Mesodermal cell (in vitro differentiated cells): ENCODE measurements around the gene FCRL6.

Experiments used
- H3K27ac ChIP-seq: 2 replicates; pipeline ENCODE4 v1.7.0; 2013; ENCODE audit warnings: mild to moderate bottlenecking, low read depth, low read length, moderate library complexity; ENCODE audit not compliant: severe bottlenecking
- H3K36me3 ChIP-seq: 2 replicates; pipeline ENCODE4 v1.7.1; 2013; ENCODE audit warnings: mild to moderate bottlenecking, low read length, moderate library complexity; ENCODE audit not compliant: control insufficient read depth, insufficient read depth
- H3K4me1 ChIP-seq: one replicate; pipeline ENCODE4 v1.7.1; 2013; ENCODE audit warnings: mild to moderate bottlenecking, low read length; ENCODE audit not compliant: insufficient read depth, control insufficient read depth, poor library complexity, severe bottlenecking
- H3K4me3 ChIP-seq: 2 replicates; pipeline ENCODE4 v1.7.0; 2013; ENCODE audit warnings: low read length, control low read depth, mild to moderate bottlenecking; ENCODE audit not compliant: insufficient read depth, poor library complexity, severe bottlenecking; ENCODE audit errors: extremely low read depth
- H3K9me3 ChIP-seq: 2 replicates; pipeline ENCODE4 v1.7.1; 2013; ENCODE audit warnings: mild to moderate bottlenecking, low read length, moderate library complexity; ENCODE audit not compliant: control insufficient read depth
- WGBS, 2 experiments: methylation state at CpG; one replicate each; pipeline ENCODE4 v1.1.5; 2013; ENCODE audit warnings: missing lambda C conversion rate in 2 of 2; ENCODE audit not compliant: insufficient coverage in 2 of 2; 5-methylcytosine and 5-hydroxymethylcytosine counted together

The FCRL6 gene

DNA sequence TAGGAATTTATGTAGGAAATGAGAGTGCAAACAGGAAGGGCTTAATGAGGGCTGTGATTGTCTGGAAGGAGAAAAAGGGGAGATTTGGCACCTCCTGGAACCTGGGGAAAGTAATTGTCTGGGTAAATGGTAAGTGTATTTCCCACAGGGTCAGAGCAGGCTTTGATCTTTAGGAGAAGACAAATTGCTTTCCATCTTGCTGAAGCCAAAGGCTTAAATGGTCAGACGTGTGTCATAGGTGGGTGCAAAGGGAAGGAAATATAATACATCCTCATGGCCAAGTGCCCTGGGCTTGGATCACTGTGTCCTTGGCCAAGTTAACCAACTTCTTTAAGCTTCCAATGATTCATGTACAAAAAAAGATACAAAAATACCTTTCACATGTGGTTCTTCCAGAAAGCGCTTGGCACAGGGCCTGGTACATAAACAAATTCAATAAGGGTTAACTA is 22.7 kb upstream of the FCRL6 start:
- no CpG with 5 or more reads among the region's 2 CpGs for WGBS, 2 experiments

DNA sequence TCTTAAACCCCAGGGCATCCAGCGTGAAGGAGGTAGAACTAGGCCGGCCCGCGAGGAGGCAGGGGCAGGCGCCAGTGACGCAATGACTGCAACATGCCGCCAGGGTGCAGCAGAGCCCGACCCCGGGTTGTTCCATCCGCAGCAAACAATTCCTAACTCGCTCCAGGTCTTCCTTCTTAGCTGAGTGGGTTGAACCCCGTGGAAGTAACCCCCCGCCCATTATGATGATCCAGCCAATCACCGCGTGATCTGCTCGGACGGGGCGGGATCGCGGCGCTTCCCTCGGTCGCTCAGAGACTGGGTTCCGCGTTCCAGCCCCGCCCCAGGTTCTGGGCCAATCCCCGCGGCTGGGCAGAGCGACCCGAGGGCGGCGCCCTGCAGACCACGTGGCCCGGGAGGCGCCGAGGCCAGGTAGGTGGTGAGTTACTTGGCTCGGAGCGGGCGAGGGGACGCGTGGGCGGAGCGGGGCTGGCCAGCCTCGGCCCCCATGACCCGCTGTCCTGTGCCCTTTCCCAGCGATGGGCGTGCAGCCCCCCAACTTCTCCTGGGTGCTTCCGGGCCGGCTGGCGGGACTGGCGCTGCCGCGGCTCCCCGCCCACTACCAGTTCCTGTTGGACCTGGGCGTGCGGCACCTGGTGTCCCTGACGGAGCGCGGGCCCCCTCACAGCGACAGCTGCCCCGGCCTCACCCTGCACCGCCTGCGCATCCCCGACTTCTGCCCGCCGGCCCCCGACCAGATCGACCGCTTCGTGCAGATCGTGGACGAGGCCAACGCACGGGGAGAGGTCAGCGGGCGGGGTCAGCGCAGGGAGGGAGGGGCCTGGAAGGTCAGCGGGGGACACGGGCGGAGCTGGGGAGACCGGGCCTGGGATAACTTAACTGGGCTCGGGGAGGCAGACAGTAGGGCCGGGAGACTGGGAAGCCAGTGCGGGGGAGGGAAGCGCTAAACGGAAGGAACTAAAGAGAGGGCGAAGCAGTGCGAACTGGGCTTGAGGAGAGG is 21.3 kb upstream of the FCRL6 start, which contains the start of gene DUSP23:
DUSP23 (plus strand) TSS at position 380 of the 1,000 bp plus-strand sequence; CDS start at position 519, 139 bp downstream.
- peak within 1 kb of the TSS; percentile 33 for H3K4me3 ChIP-seq
- 72 to 80% methylated on average over 38 to 63 of the region's 88 CpGs for WGBS, 2 experiments
- no peaks in the 10 kb centered on the region for H3K9me3 ChIP-seq
- no peak within 1 kb of the TSS for H3K27ac ChIP-seq
- H3K4me1 ChIP-seq: peaks cover 8% of the 10 kb centered on the region
- H3K36me3 ChIP-seq: no peaks in the 10 kb centered on the region

More for the DNA sequence above, 22.7 kb upstream of the FCRL6 start:
- H3K4me3 ChIP-seq: no peak overlapping the region
- no peaks in the 10 kb centered on the region for H3K9me3 ChIP-seq
- H3K36me3 ChIP-seq: no peaks in the 10 kb centered on the region
- H3K4me1 ChIP-seq: peaks cover 8% of the 10 kb centered on the region
- no peak overlapping the region for H3K27ac ChIP-seq

DNA sequence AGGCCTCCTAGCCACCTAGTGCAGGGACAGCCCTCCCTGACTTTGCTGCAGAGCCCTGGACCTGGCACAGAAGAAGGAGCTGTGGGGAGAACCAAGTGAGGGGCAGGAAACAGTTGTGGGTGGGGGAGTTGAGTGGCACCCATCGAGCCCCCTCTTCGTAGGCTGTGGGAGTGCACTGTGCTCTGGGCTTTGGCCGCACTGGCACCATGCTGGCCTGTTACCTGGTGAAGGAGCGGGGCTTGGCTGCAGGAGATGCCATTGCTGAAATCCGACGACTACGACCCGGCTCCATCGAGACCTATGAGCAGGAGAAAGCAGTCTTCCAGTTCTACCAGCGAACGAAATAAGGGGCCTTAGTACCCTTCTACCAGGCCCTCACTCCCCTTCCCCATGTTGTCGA is 20.2 kb upstream of the FCRL6 start:
- no peak overlapping the region for H3K27ac ChIP-seq
- WGBS, 2 experiments: 94 to 95% methylated on average over 7 to 11 of the region's 12 CpGs
- H3K36me3 ChIP-seq: no peaks in the 10 kb centered on the region
- no peaks in the 10 kb centered on the region for H3K9me3 ChIP-seq
- H3K4me3 ChIP-seq: no peak overlapping the region
- H3K4me1 ChIP-seq: peaks cover 8% of the 10 kb centered on the region

DNA sequence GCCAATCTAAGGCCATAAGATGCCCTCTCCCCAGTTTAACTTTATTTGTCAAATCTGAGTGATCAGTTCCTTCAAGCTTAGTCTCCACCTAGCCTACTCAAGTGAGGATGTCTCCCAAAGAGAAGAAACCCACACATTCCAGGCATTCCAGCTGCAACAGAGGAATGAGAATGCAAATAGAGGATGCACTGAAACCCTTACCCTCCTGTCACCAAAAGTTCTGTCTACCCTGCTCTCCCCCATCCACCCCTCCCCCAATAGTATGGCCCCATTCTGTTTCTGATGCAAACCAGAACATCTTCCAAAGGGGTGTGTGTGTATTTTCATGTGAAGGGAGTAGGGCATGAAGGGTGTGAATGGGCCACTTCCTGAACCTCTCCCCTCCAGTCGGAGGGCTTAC is 18.4 kb upstream of the FCRL6 start:
- peaks cover 8% of the 10 kb centered on the region for H3K4me1 ChIP-seq
- no peaks in the 10 kb centered on the region for H3K9me3 ChIP-seq
- no CpG with 5 or more reads among the region's 1 CpG for WGBS, 2 experiments

DNA sequence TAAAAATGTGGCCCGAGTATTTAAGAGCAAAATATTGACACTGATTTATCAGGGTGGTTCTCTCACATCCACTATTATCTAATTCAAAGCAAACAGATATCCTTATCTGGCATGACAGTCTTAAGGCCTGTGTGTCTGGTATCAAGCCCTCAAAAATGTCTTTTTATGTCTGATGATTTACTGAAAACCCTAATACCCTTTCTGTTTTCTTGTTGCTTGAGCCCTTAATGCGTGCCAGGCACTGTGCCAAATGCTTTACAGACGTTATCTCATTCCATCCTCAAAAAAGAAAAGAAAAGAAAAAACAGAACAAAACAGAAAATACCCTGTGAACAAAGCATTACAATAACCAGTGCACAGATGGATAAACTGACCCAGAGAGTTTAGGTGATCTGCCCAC is 15.7 kb upstream of the FCRL6 start:
- Histone ChIP-seq H3K36me3 (no peaks in the 10 kb centered on the region), H3K9me3 (no peaks in the 10 kb centered on the region), H3K4me3 (no peak overlapping the region), H3K27ac (no peak overlapping the region), H3K4me1 (peaks cover 8% of the 10 kb centered on the region)
- 76% methylated on average over 2 of the region's 3 CpGs; no CpG with 5 or more reads in 1 of the 2 experiments for WGBS, 2 experiments

More for the DNA sequence above, 18.4 kb upstream of the FCRL6 start:
- no peak overlapping the region for H3K4me3 ChIP-seq
- H3K27ac ChIP-seq: no peak overlapping the region
- no peaks in the 10 kb centered on the region for H3K36me3 ChIP-seq

DNA sequence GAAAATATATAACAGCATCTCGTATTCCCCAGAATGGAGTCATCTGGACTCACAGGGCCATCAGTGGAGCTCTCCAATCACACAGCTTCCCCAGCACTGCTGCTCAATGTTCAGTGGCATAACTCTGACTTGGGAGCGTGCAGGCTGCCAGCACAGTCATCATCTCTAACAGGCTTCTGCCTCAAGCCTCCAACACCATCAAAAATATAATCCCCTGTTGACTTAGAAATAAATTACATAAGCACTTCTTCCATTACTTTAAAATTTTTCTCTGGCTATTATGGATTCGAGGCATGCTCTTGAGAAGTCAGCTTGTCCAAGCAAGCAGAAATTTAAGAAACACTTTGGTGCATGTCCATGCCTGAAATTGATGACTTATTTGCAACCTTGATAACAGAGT is 15.2 kb upstream of the FCRL6 start:
- no peaks in the 10 kb centered on the region for H3K9me3 ChIP-seq
- no peaks in the 10 kb centered on the region for H3K36me3 ChIP-seq
- H3K4me1 ChIP-seq: peaks cover 8% of the 10 kb centered on the region
- 83 to 95% methylated on average over 2 to 3 of the region's 3 CpGs for WGBS, 2 experiments
- H3K4me3 ChIP-seq: no peak overlapping the region
- no peak overlapping the region for H3K27ac ChIP-seq

DNA sequence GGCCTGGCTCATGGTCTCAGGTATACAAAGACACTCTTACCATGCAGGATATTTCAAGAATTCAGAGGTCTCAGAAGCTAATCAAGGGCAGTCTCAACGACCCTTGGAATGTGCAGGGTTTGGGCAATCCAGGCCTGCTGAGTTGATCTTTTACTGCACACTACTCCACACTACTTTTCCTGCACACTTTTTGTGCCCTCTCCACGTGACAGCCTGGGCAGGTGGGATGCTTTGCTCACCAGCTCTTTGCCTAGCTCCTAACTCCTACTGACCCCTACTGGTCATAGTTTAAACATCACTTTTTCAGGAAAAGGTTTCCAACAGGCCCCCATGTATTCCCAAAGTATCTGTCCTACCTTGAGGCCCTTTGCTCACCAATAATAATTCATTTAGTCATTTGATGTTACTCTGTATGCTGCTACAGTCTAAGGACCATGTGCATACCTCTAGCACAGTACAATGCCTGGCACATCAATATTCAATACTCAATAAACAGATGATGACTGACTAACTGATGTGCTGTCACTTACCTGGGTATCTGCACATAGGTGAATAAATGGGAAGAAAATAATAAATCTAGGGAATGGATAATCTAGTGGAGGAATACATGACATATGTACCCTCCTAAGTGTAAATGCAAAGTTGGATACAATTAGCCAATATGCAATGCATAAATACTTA is 11.8 kb upstream of the FCRL6 start:
- 4 to 6% methylated on average over 2 of the region's 2 CpGs for whole genome bisulfite sequencing, 2 experiments
- no peaks in the 10 kb centered on the region for H3K9me3 ChIP-seq
- H3K36me3 ChIP-seq: no peaks in the 10 kb centered on the region
- no peak overlapping the region for H3K27ac ChIP-seq
- H3K4me3 ChIP-seq: no peak overlapping the region
- peaks cover 2% of the 10 kb centered on the region for H3K4me1 ChIP-seq

DNA sequence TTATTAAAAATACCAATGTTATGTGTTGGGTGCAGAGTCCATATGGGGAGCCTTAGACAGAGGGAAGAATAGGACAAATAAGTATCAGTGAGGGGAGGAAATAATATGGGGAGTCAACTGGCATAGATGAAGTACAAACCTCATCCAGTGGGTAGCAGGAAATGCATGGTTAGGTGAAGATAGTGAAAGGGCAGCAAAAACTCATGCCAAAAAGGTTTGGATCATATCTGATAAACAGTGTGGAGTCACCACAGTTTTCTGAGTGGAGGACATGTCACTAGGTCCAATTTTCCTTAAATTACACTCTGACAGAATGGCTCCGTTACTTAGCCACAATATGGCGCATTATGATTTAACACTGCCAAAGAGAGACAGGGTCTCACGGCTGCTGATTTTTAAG is 11.1 kb upstream of the FCRL6 start:
- WGBS, 2 experiments: 74 to 88% methylated on average over 3 of the region's 3 CpGs
- no peaks in the 10 kb centered on the region for H3K36me3 ChIP-seq
- H3K27ac ChIP-seq: no peak overlapping the region
- no peak overlapping the region for H3K4me3 ChIP-seq
- no peaks in the 10 kb centered on the region for H3K9me3 ChIP-seq
- peaks cover 2% of the 10 kb centered on the region for H3K4me1 ChIP-seq

DNA sequence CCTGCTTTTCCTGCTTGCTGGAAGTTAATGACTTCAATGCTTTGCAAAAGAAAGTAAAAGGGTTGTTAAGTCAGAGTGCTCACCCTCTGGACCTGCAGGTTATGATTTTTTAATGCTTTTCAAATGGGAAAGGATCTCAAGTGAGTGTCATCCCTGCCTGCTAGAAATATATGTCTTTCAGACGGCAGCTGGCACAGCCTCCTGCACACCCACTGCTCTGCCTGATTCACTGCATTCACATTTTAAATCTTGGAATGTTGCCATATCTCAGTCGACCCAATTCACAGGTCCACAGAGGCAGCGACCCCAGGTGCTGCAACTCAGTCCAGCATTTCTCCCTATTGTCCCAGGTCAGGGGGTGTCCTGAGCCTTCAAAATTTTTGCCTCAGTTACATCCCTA is 10.7 kb upstream of the FCRL6 start:
- no peak overlapping the region for H3K27ac ChIP-seq
- H3K4me3 ChIP-seq: no peak overlapping the region
- no peaks in the 10 kb centered on the region for H3K36me3 ChIP-seq
- WGBS, 2 experiments: 39 to 42% methylated on average over 3 of the region's 3 CpGs
- H3K4me1 ChIP-seq: peaks cover 2% of the 10 kb centered on the region
- H3K9me3 ChIP-seq: no peaks in the 10 kb centered on the region

DNA sequence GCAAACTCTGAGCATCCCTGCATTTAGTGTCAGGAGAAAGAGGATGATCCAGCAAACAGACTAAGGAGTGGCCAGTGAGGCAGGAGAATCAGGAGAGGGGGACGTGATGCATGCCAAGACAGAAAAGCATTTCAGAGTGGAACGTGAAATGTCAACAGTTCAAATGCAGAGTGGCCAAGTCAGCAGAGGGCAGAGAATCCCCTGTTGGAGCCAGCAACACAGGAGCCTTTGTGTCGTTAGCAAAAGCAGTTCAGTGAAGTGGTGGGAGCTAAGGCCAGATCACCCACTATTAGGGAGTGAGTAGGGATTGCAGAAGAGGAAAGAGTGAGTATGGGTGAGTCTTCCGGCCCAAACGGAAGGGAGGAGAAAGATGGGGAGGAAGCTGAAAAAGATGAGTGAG is 6.6 kb upstream of the FCRL6 start:
- Histone ChIP-seq H3K4me1 (peaks cover 2% of the 10 kb centered on the region), H3K4me3 (no peak overlapping the region), H3K27ac (no peak overlapping the region), H3K9me3 (no peaks in the 10 kb centered on the region), H3K36me3 (no peaks in the 10 kb centered on the region)
- 56 to 64% methylated on average over 5 of the region's 5 CpGs for WGBS, 2 experiments
